ENCODE results near the gene CACNA2D1. TPM values are rescaled to one million over a fixed set of nuclear protein-coding genes. Genes with fewer than 3 reads are reported as not detected.

Gene CACNA2D1
- total and polyA plus RNA-seq, 2 donors (not counting 1 experiment from before 2014, with no cell fraction given): 31.7 to 64.4 TPM

DNA sequence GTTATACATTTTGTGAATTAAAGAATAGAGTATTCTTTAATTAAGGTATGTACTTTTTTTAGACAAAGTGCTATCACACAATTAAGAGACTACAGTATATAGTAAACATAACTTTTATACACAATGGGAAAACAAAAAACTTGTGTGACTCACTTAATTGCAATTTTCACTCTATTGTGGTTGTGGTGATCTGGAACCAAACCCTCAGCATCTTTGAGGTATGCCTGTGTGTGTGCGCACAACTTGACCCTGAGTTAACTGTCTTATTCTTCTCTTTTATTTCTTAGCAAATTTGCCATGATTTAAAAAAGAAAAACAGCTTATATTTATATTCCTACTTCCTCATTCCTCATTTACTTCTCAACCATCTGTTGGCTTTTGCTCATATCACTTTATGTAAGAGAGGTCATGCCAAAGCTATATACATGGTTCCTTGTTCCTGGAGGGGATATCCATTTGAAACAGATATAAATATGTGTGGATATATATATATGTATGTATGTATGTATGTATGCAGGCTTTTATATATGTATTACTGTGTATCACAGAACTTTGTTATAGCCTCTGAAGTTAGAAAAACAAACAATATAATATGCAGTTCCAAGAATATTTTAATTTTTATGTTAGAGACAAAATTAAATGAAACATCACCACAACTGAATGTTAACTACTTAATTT is 414.2 kb downstream of the CACNA2D1 start:
- Histone ChIP-seq H3K4me2 (ENCODE audit: extremely low read depth, insufficient read depth, low read length) (no peak overlapping the region), H3K79me2 (ENCODE audit: control insufficient read depth, insufficient read depth, low read length) (no peaks in the 10 kb centered on the region), H3K9ac (ENCODE audit: insufficient read depth, low read length) (no peak overlapping the region), H3K9me3 (ENCODE audit: control insufficient read depth, insufficient read depth, low read depth, low read length) (no peaks in the 10 kb centered on the region), H3K4me1 (ENCODE audit: control insufficient read depth, extremely low read depth, insufficient read depth, low read length) (no peaks in the 10 kb centered on the region), H3K27ac (ENCODE audit: insufficient read depth, low read length) (no peak overlapping the region), H3K27me3 (ENCODE audit: control insufficient read depth, insufficient read depth, low read length) (no peaks in the 10 kb centered on the region), H3K4me3 (replicated peaks in 1 of 4; ENCODE audit: control extremely low read depth in 1 of 4, insufficient read depth in 1 of 4, low read depth in 3 of 4, low read length in 4 of 4) (no peak overlapping the region), H3K36me3 (ENCODE audit: control insufficient read depth, insufficient read depth, low read length) (no peaks in the 10 kb centered on the region), H4K20me1 (ENCODE audit: control insufficient read depth, extremely low read depth, insufficient read depth, low read length) (no peaks in the 10 kb centered on the region), H2AFZ (ENCODE audit: low read length) (no peak overlapping the region)
- DNase-seq (ENCODE audit: low read depth in 2 of 2): peak in 1 of 2 donors; percentile 53
- TF ChIP-seq CTCF (conservative IDR thresholded peaks at IDR 0.05 in 1 of 2, IDR thresholded peaks at IDR 0.05 in 1 of 2; ENCODE audit: low read depth in 1 of 2, low read length in 2 of 2) (no peak), EZH2 (IDR thresholded peaks at IDR 0.05; ENCODE audit: low read length, missing control alignments) (no peak)

- Histone ChIP-seq H3K79me2 (ENCODE audit: control insufficient read depth, insufficient read depth, low read length) (no peaks in the 10 kb centered on the region), H3K27ac (ENCODE audit: insufficient read depth, low read length) (no peak overlapping the region), H3K4me1 (ENCODE audit: control insufficient read depth, extremely low read depth, insufficient read depth, low read length) (no peaks in the 10 kb centered on the region), H3K4me2 (ENCODE audit: extremely low read depth, insufficient read depth, low read length) (no peak overlapping the region), H3K36me3 (ENCODE audit: control insufficient read depth, insufficient read depth, low read length) (no peaks in the 10 kb centered on the region), H4K20me1 (ENCODE audit: control insufficient read depth, extremely low read depth, insufficient read depth, low read length) (no peaks in the 10 kb centered on the region), H3K9me3 (ENCODE audit: control insufficient read depth, insufficient read depth, low read depth, low read length) (no peaks in the 10 kb centered on the region), H3K9ac (ENCODE audit: insufficient read depth, low read length) (no peak overlapping the region), H3K4me3 (replicated peaks in 1 of 4; ENCODE audit: control extremely low read depth in 1 of 4, insufficient read depth in 1 of 4, low read depth in 3 of 4, low read length in 4 of 4) (no peak overlapping the region), H2AFZ (ENCODE audit: low read length) (no peak overlapping the region), H3K27me3 (ENCODE audit: control insufficient read depth, insufficient read depth, low read length) (no peaks in the 10 kb centered on the region)
- no peak for DNase-seq (ENCODE audit: low read depth in 2 of 2)
- TF ChIP-seq CTCF (conservative IDR thresholded peaks at IDR 0.05 in 1 of 2, IDR thresholded peaks at IDR 0.05 in 1 of 2; ENCODE audit: low read depth in 1 of 2, low read length in 2 of 2): no peak
- TF ChIP-seq EZH2 (IDR thresholded peaks at IDR 0.05; ENCODE audit: low read length, missing control alignments): no peak
These were observed 415.5 kb downstream of the CACNA2D1 start for GRCh38 chr7:82028097-82028496.

DNA sequence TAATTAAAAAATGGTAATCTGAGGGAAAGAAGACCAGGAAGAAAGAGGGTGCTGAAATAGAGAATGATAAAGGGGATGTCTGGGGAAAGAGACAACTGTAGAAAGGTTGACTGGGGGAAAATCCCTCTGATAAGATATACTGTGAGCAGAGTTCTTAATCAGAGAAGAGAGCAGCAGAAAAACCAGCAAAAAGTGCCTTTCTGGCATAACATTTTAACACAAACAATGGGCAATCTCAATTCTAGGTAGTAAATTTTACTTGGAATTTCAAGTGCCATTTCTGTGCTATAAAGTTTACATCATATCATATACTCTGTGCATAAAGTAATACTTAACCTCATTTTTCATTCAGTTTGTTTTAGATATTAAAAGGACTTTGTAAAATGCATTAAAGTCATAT is 421.9 kb downstream of the CACNA2D1 start:
- Histone ChIP-seq H3K27ac (ENCODE audit: insufficient read depth, low read length) (no peak overlapping the region), H3K27me3 (ENCODE audit: control insufficient read depth, insufficient read depth, low read length) (no peaks in the 10 kb centered on the region), H3K9me3 (ENCODE audit: control insufficient read depth, insufficient read depth, low read depth, low read length) (no peaks in the 10 kb centered on the region), H3K36me3 (ENCODE audit: control insufficient read depth, insufficient read depth, low read length) (no peaks in the 10 kb centered on the region), H4K20me1 (ENCODE audit: control insufficient read depth, extremely low read depth, insufficient read depth, low read length) (no peaks in the 10 kb centered on the region), H3K4me1 (ENCODE audit: control insufficient read depth, extremely low read depth, insufficient read depth, low read length) (peaks cover 2% of the 10 kb centered on the region), H3K9ac (ENCODE audit: insufficient read depth, low read length) (no peak overlapping the region), H3K4me2 (ENCODE audit: extremely low read depth, insufficient read depth, low read length) (no peak overlapping the region), H3K79me2 (ENCODE audit: control insufficient read depth, insufficient read depth, low read length) (no peaks in the 10 kb centered on the region), H3K4me3 (replicated peaks in 1 of 4; ENCODE audit: control extremely low read depth in 1 of 4, insufficient read depth in 1 of 4, low read depth in 3 of 4, low read length in 4 of 4) (no peak overlapping the region), H2AFZ (ENCODE audit: low read length) (no peak overlapping the region)
- TF ChIP-seq CTCF (conservative IDR thresholded peaks at IDR 0.05 in 1 of 2, IDR thresholded peaks at IDR 0.05 in 1 of 2; ENCODE audit: low read depth in 1 of 2, low read length in 2 of 2) (no peak), EZH2 (IDR thresholded peaks at IDR 0.05; ENCODE audit: low read length, missing control alignments) (no peak)
- DNase-seq (ENCODE audit: low read depth in 2 of 2): no peak

Measured in fibroblast of lung (primary cell).